Trophoblast cell (in vitro differentiated cells and primary cell): ENCODE results near the gene GJB4.

Source experiments
- DNase-seq, 2 donors: peaks; one replicate each; pipeline ENCODE4 v3.0.0-alpha.2; 2016
- H2AFZ ChIP-seq: 2 replicates; pipeline ENCODE4 v1.6.1; 2013; ENCODE audit warnings: low read length, moderate library complexity, mild to moderate bottlenecking; ENCODE audit not compliant: insufficient read depth, poor library complexity
- H2AK5ac ChIP-seq: 2 replicates; pipeline ENCODE4 v1.6.1; 2013; ENCODE audit warnings: mild to moderate bottlenecking, low read length
- H2BK120ac ChIP-seq: 2 replicates; pipeline ENCODE4 v1.6.1; 2013; ENCODE audit warnings: low read length, mild to moderate bottlenecking, moderate library complexity; ENCODE audit not compliant: insufficient read depth, poor library complexity
- H2BK12ac ChIP-seq: 2 replicates; pipeline ENCODE4 v1.6.1; 2013; ENCODE audit warnings: mild to moderate bottlenecking, low read length, moderate library complexity
- H2BK5ac ChIP-seq: 2 replicates; pipeline ENCODE4 v1.6.1; 2013; ENCODE audit warnings: low read length, low read depth, moderate library complexity, mild to moderate bottlenecking; ENCODE audit not compliant: poor library complexity
- H3K14ac ChIP-seq: 2 replicates; pipeline ENCODE4 v1.6.1; 2013; ENCODE audit warnings: mild to moderate bottlenecking, low read length
- H3K18ac ChIP-seq: 2 replicates; pipeline ENCODE4 v1.6.1; 2013; ENCODE audit warnings: mild to moderate bottlenecking, low read length
- H3K23ac ChIP-seq: 2 replicates; pipeline ENCODE4 v1.6.1; 2013; ENCODE audit warnings: low read length
- H3K27ac ChIP-seq: 2 replicates; pipeline ENCODE4 v1.5.1; 2013; ENCODE audit warnings: low read depth, mild to moderate bottlenecking, inconsistent platforms, low read length, moderate library complexity
- H3K27me3 ChIP-seq: 2 replicates; pipeline ENCODE4 v1.6.1; 2013; ENCODE audit warnings: inconsistent platforms, mild to moderate bottlenecking, low read length, moderate library complexity; ENCODE audit not compliant: insufficient read depth
- H3K36me3 ChIP-seq, 2 experiments: 1 replicate in 1 of 2; 2 replicates in 1 of 2; pipeline ENCODE4 v1.6.1; 2013; ENCODE audit warnings: low read length in 2 of 2, mild to moderate bottlenecking in 2 of 2, moderate library complexity in 1 of 2; ENCODE audit not compliant: insufficient read depth in 2 of 2, control insufficient read depth in 1 of 2
- H3K4ac ChIP-seq: 2 replicates; pipeline ENCODE4 v1.6.1; 2013; ENCODE audit warnings: low read depth, mild to moderate bottlenecking, low read length, moderate library complexity
- H3K4me1 ChIP-seq, 2 experiments: 1 replicate in 1 of 2; 2 replicates in 1 of 2; pipeline ENCODE4 v1.6.1; 2013; ENCODE audit warnings: low read length in 2 of 2, mild to moderate bottlenecking in 2 of 2, moderate library complexity in 1 of 2; ENCODE audit not compliant: insufficient read depth in 2 of 2, control insufficient read depth in 1 of 2
- H3K4me2 ChIP-seq: 2 replicates; pipeline ENCODE4 v1.6.1; 2013; ENCODE audit warnings: inconsistent platforms, mild to moderate bottlenecking, low read length, moderate library complexity
- H3K4me3 ChIP-seq: 2 replicates; pipeline ENCODE4 v1.5.1; 2013; ENCODE audit warnings: mild to moderate bottlenecking, low read depth, low read length, inconsistent platforms
- H3K79me1 ChIP-seq: one replicate; pipeline ENCODE4 v1.6.1; 2013; ENCODE audit warnings: low read length
- H3K79me2 ChIP-seq: 2 replicates; pipeline ENCODE4 v1.6.1; 2013; ENCODE audit warnings: low read length, mild to moderate bottlenecking; ENCODE audit not compliant: control insufficient read depth, insufficient read depth, poor library complexity
- H3K9ac ChIP-seq: 2 replicates; pipeline ENCODE4 v1.6.1; 2013; ENCODE audit warnings: mild to moderate bottlenecking, low read length
- H3K9me3 ChIP-seq: 2 replicates; pipeline ENCODE4 v1.6.1; 2013; ENCODE audit warnings: low read depth, mild to moderate bottlenecking, control low read depth, inconsistent platforms, low read length; ENCODE audit not compliant: insufficient read depth
- H4K12ac ChIP-seq: 2 replicates; pipeline ENCODE4 v1.6.1; 2013; ENCODE audit warnings: low read depth, mild to moderate bottlenecking, low read length, moderate library complexity
- H4K8ac ChIP-seq: 2 replicates; pipeline ENCODE4 v1.6.1; 2013; ENCODE audit warnings: low read depth, mild to moderate bottlenecking, low read length, moderate library complexity
- H4K91ac ChIP-seq: one replicate; pipeline ENCODE4 v1.6.1; 2013; ENCODE audit warnings: low read depth, mild to moderate bottlenecking, low read length, moderate library complexity
- WGBS: extraction: QIAGEN DNeasy Blood & Tissue Kit; methylation state at CpG from one replicate; pipeline ENCODE4 v1.1.7; 2013; ENCODE audit warnings: missing lambda C conversion rate; ENCODE audit not compliant: insufficient read length, insufficient coverage; ENCODE audit errors: extremely low coverage; 5-methylcytosine and 5-hydroxymethylcytosine counted together

Gene GJB4

DNA sequence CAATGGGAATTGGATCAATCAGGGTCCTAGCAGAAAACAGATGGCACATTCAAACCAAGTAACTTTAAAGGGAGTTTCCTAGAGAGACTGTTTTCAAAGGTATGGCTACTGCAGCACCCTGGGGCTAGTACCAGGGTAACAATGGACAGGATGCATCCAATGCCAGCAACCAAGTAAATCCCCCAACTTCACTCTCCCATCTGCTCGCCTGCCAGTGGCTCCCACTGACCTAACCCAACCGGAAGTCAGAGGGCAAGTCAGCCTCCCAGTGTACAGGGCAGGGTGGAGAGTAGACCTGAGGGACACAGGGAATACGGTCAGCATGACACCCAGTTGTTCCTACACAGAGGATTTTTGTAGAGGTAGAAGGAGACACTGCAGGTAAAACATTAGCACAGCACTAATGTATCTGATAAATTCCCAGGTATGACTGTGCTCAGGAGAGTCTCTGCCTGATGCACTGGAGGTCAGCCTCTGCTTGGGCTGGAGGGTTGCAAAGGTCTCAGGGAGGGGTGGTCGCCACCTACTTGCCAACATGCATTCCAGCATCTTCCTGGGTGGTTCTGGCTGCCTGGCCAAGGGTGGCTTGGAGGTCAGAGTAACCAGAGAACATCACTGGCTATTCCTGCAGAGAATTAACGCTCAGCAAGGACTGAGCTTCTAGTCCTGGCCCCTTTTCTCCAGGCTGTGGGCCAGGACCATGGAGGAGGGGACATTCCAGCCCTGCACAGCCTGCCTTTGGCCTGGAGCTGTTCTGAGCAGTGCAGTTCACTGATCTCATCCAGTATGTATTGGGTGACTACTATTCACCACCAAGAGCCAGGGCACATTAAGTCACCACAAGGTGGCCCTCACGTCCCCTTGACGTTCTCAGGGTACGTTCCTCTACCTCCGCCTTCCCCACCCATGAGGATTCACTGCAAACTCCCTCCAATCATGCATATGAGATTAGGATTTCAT is 28.2 kb downstream of the GJB4 start:
- H2AFZ ChIP-seq: no peak overlapping the region
- no peak overlapping the region for H2BK120ac ChIP-seq
- H4K8ac ChIP-seq: no peak overlapping the region
- no peaks in the 10 kb centered on the region for H3K36me3 ChIP-seq
- H3K23ac ChIP-seq: no peak overlapping the region
- no peak overlapping the region for H3K4ac ChIP-seq
- no peak for DNase-seq
- H4K91ac ChIP-seq: no peak overlapping the region
- no peak overlapping the region for H3K4me2 ChIP-seq
- H3K27ac ChIP-seq: no peak overlapping the region
- peaks cover 4% of the 10 kb centered on the region for H3K9me3 ChIP-seq
- H3K9ac ChIP-seq: no peak overlapping the region
- H4K12ac ChIP-seq: no peak overlapping the region
- H3K27me3 ChIP-seq: peaks cover 6% of the 10 kb centered on the region
- H2AK5ac ChIP-seq: no peak overlapping the region
- no peak overlapping the region for H3K18ac ChIP-seq
- H3K79me1 ChIP-seq: no peaks in the 10 kb centered on the region
- no peak overlapping the region for H3K4me3 ChIP-seq
- WGBS: no CpG with 5 or more reads among the region's 9 CpGs
- H2BK12ac ChIP-seq: no peak overlapping the region
- H3K79me2 ChIP-seq: no peaks in the 10 kb centered on the region
- H2BK5ac ChIP-seq: no peak overlapping the region
- no peaks in the 10 kb centered on the region for H3K4me1 ChIP-seq
- H3K14ac ChIP-seq: no peak overlapping the region

DNA sequence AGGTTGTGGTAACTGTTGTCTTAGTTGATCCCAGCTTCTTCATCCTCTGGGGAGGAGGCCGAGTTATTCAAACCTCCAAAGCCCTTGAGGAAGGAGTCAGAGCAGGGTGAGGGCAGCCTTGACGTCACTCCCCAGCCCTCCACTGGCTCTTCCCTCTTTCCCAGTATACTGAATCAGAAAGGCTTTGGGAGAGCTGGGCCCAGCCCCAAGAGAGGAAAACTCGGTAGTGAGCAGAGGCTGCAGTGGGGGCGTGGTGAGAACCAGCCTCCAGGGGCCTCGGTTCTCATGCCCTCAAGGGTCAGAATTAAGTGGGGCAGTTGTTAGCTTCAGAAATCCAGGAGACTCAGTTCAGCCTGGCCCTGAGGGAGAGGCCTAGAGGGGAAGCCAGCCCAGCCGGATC is 31.4 kb downstream of the GJB4 start:
- Histone ChIP-seq H2BK12ac (no peak overlapping the region), H3K27me3 (peaks cover 11% of the 10 kb centered on the region), H2BK120ac (no peak overlapping the region), H3K4me3 (no peak overlapping the region), H3K18ac (no peak overlapping the region), H4K91ac (no peak overlapping the region), H4K12ac (no peak overlapping the region), H3K14ac (no peak overlapping the region), H3K36me3 (no peaks in the 10 kb centered on the region), H2AFZ (no peak overlapping the region), H3K4me1 (no peaks in the 10 kb centered on the region), H3K9ac (no peak overlapping the region), H3K9me3 (peaks cover 1% of the 10 kb centered on the region), H3K27ac (no peak overlapping the region), H3K4ac (no peak overlapping the region), H2BK5ac (no peak overlapping the region), H3K79me2 (no peaks in the 10 kb centered on the region), H4K8ac (no peak overlapping the region), H3K23ac (no peak overlapping the region), H2AK5ac (no peak overlapping the region), H3K79me1 (no peaks in the 10 kb centered on the region), H3K4me2 (no peak overlapping the region)
- no CpG with 5 or more reads among the region's 6 CpGs for WGBS
- no peak for DNase-seq

DNA sequence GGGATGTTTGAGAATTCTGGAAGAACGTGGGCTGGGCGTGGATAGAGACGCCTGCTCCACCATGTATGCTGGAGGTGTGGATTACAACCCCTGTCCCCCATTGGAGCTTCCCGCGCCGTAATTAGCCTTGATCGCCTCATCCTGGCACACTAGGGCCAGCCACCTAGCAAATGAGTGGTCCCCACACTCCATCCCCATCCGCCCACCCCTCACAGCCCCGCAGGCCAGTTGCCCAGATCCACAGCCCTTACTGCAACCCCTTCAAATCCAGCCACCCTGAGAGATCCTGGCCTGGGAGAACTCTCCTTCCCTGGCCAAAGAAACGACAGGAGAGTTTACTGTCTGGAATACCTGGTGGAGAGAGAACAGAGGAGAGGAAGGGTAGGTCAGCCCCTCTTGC is 32.9 kb downstream of the GJB4 start:
- H3K23ac ChIP-seq: no peak overlapping the region
- no peak overlapping the region for H4K91ac ChIP-seq
- no peaks in the 10 kb centered on the region for H3K79me2 ChIP-seq
- H3K14ac ChIP-seq: no peak overlapping the region
- no peak overlapping the region for H2AK5ac ChIP-seq
- no peak overlapping the region for H2BK120ac ChIP-seq
- peaks cover 11% of the 10 kb centered on the region for H3K27me3 ChIP-seq
- no peak overlapping the region for H2BK5ac ChIP-seq
- no peak overlapping the region for H2BK12ac ChIP-seq
- H3K36me3 ChIP-seq: no peaks in the 10 kb centered on the region
- H3K27ac ChIP-seq: no peak overlapping the region
- no peak overlapping the region for H3K4ac ChIP-seq
- H3K9me3 ChIP-seq: peaks cover 1% of the 10 kb centered on the region
- H3K79me1 ChIP-seq: no peaks in the 10 kb centered on the region
- H3K9ac ChIP-seq: no peak overlapping the region
- H3K4me2 ChIP-seq: no peak overlapping the region
- no peak overlapping the region for H2AFZ ChIP-seq
- no peak overlapping the region for H4K8ac ChIP-seq
- no peaks in the 10 kb centered on the region for H3K4me1 ChIP-seq
- no peak overlapping the region for H4K12ac ChIP-seq
- DNase-seq: no peak
- H3K4me3 ChIP-seq: peak overlapping the region; percentile 23
- no CpG with 5 or more reads among the region's 10 CpGs for WGBS
- H3K18ac ChIP-seq: no peak overlapping the region

DNA sequence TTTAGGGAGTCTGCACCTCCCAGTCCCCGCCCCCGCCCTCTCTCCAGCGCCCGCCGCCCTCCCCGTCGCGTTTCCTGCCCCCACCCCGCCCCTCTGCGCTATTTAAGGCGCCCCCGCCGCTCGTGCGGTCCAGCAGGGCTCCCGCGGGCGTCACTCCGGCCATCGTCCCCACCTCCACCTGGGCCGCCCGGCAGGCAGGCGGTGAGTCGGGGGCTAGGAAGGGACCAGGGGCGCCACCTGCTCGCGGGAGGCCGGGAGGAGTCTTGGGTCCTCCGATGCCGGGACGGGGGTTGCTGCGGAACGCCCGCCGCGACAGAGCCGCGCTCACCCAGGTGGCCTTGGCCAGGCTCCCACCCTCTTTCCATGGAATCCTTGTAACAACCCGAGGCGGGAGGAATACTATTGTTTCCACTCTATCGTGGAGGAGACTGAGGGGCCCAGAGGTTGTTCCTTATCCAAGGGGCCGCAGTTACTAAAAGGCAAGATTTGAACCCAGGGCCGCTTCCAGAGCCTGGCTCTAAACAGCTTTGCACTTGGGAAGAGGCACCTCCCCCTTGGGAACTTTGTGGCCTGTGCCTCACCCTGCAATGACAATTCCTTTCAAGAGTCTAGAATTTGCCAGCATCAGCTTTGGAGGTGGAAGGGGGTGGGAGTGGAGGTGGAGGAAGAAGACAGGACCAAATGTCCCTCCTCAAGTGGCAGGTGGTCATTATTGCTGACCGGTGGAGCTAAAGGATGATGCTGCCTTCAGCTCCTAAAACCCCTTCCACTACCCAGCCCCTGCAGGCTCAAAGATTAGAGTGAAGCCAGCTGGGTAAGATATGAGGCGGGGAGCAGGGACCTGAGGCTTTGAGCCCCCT is 33.6 kb downstream of the GJB4 start, which contains the start of gene GJA4:
Gene GJA4, plus strand, starts transcription at position 132 of the 860 bp plus-strand sequence. CDS start 1,215 bp downstream, outside the sequence.
- peak within 1 kb of the TSS; percentile 50 for H3K4me2 ChIP-seq
- H3K9ac ChIP-seq: no peak within 1 kb of the TSS
- peaks cover 1% of the 10 kb centered on the region for H3K9me3 ChIP-seq
- no peak within 1 kb of the TSS for H3K14ac ChIP-seq
- no peaks in the 10 kb centered on the region for H3K79me2 ChIP-seq
- H2BK12ac ChIP-seq: no peak within 1 kb of the TSS
- no peak within 1 kb of the TSS for H2BK120ac ChIP-seq
- no peaks in the 10 kb centered on the region for H3K4me1 ChIP-seq
- no peak within 1 kb of the TSS for H3K4ac ChIP-seq
- H2BK5ac ChIP-seq: no peak within 1 kb of the TSS
- no peaks in the 10 kb centered on the region for H3K36me3 ChIP-seq
- no peak within 1 kb of the TSS for H4K91ac ChIP-seq
- H2AFZ ChIP-seq: no peak within 1 kb of the TSS
- no peak for DNase-seq
- no peak within 1 kb of the TSS for H2AK5ac ChIP-seq
- no peak within 1 kb of the TSS for H3K18ac ChIP-seq
- no CpG with 5 or more reads among the region's 45 CpGs for WGBS
- H3K4me3 ChIP-seq: peak within 1 kb of the TSS; percentile 23
- no peaks in the 10 kb centered on the region for H3K79me1 ChIP-seq
- no peak within 1 kb of the TSS for H4K8ac ChIP-seq
- no peak within 1 kb of the TSS for H3K23ac ChIP-seq
- H4K12ac ChIP-seq: peak within 1 kb of the TSS; percentile 31
- H3K27ac ChIP-seq: no peak within 1 kb of the TSS
- peaks cover 11% of the 10 kb centered on the region for H3K27me3 ChIP-seq
